DMS153 (cell line): ENCODE measurements around the gene SMPX.

Experiments used
- DNase-seq: peaks from one replicate; lab custom pipeline; 2025; lab: John Stamatoyannopoulos, UW

The SMPX gene

GRCh38 chrX:21711129-21711847 lies 46.6 kb downstream of the SMPX start:
- peak; percentile 3 for DNase-seq

GRCh38 chrX:21708116-21708515 lies 49.8 kb downstream of the SMPX start:
- no peak for DNase-seq

- DNase-seq, result no peak
Observed at GRCh38 chrX:21705225-21705624, 52.7 kb downstream of the SMPX start.

- DNase-seq, result no peak
Observed at GRCh38 chrX:21702725-21703124, 55.2 kb downstream of the SMPX start.

- DNase-seq, result no peak
Observed at GRCh38 chrX:21700967-21701366, 56.9 kb downstream of the SMPX start.

GRCh38 chrX:21700275-21700674 lies 57.6 kb downstream of the SMPX start:
- no peak for DNase-seq

- DNase-seq, result no peak
Observed at GRCh38 chrX:21699136-21699535, 58.8 kb downstream of the SMPX start.

GRCh38 chrX:21698272-21698671 lies 59.6 kb downstream of the SMPX start:
- no peak for DNase-seq

GRCh38 chrX:21691512-21692018 lies 66.4 kb downstream of the SMPX start:
- no peak for DNase-seq

- DNase-seq, result no peak
Observed at GRCh38 chrX:21683941-21684340, 74.0 kb downstream of the SMPX start.

- DNase-seq, result no peak
Observed at GRCh38 chrX:21678048-21678612, 79.8 kb downstream of the SMPX start.

- DNase-seq, result no peak
Observed at GRCh38 chrX:21675931-21676330, 82.0 kb downstream of the SMPX start.

- no peak for DNase-seq
Observed at GRCh38 chrX:21674430-21675186, 83.3 kb downstream of the SMPX start.

GRCh38 chrX:21666679-21667078 lies 91.2 kb downstream of the SMPX start:
- no peak for DNase-seq

GRCh38 chrX:21666252-21666651 lies 91.7 kb downstream of the SMPX start:
- DNase-seq, result no peak

- DNase-seq, result no peak
Observed at GRCh38 chrX:21662761-21663160, 95.2 kb downstream of the SMPX start.

- DNase-seq, result no peak
Observed at GRCh38 chrX:21661316-21661715, 96.6 kb downstream of the SMPX start.

GRCh38 chrX:21660156-21660555 lies 97.8 kb downstream of the SMPX start:
- no peak for DNase-seq

- no peak for DNase-seq
Observed at GRCh38 chrX:21659320-21659719, 98.6 kb downstream of the SMPX start.

- no peak for DNase-seq
Observed at GRCh38 chrX:21658746-21659145, 99.2 kb downstream of the SMPX start.

- DNase-seq, result no peak
Observed at GRCh38 chrX:21658152-21658737, 99.7 kb downstream of the SMPX start, which contains the start of gene KLHL34. Gene KLHL34, minus strand, starts transcription at chrX:21658330. Its CDS starts 542 bp downstream, at chrX:21657788.

- no peak for DNase-seq
Observed at GRCh38 chrX:21657318-21658151, 100.4 kb downstream of the SMPX start.
